K562 (cell line): ENCODE measurements around the gene CYB5R3. TPM values are rescaled to one million over a fixed set of nuclear protein-coding genes. Genes with fewer than 3 reads are reported as not detected.

Experiments used
- ATAC-seq: fragments of 200-7000 bp; cut with Tn5 transposase; 3 replicates; pipeline ENCODE4 v1.9.1; 2020; ENCODE audit warnings: moderate library complexity
- BruUV-seq: library from RNA; stranded (reverse); fragments of 400-500 nt; replicated peaks from 2 replicates; lab custom pipeline; 2021; lab: Mats Ljungman, UMichigan
- CTCF ChIA-PET: fragments of 300-600 bp; formaldehyde crosslinking; extraction: SDS; loops from one replicate; lab custom pipeline; 2021; ENCODE audit warnings: low intra/inter-chr PET ratio; lab: Yijun Ruan, JAX
- POLR2A ChIA-PET: fragments of 300-600, 350-650 bp; sonication (Branson Sonifier 250); formaldehyde crosslinking; extraction: SDS; loops from one replicate; lab custom pipeline; 2021; ENCODE audit warnings: antibody characterized with exemption, inconsistent platforms; lab: Yijun Ruan, JAX
- DNase-seq, 4 experiments: peaks; one replicate each; pipeline versions ENCODE4 v3.0.0 to v3.0.0-alpha.2; 2011 to 2018; ENCODE audit warnings: low spot score in 3 of 4, mixed read lengths in 3 of 4; ENCODE audit errors: extremely low read depth in 1 of 4
- FAIRE-seq: peaks from 2 replicates; lab custom pipeline; 2011; peaks lifted over from hg19 to GRCh38; lab: Jason Lieb, UNC
- H2AFZ ChIP-seq: 2 replicates; pipeline ENCODE4 v1.6.0; 2011; ENCODE audit warnings: low read depth, low read length, control low read depth, inconsistent platforms
- H3K27ac ChIP-seq: fragments of 200-600 bp; 3 replicates; pipeline ENCODE4 v1.8.0; 2011; ENCODE audit warnings: low read depth, mild to moderate bottlenecking, control low read depth, inconsistent platforms, low read length, moderate library complexity, mixed read lengths; ENCODE audit errors: extremely low read depth
- H3K27me3 ChIP-seq, 2 experiments: fragments of 300-600 bp in 1 of 2; 2 replicates in 1 of 2; 3 replicates in 1 of 2; pipeline versions ENCODE4 v1.6.0 to v1.8.0; 2011; ENCODE audit warnings: inconsistent platforms in 2 of 2, low read length in 2 of 2, mild to moderate bottlenecking in 1 of 2, mixed read lengths in 1 of 2, moderate library complexity in 1 of 2; ENCODE audit not compliant: control insufficient read depth in 2 of 2, insufficient read depth in 2 of 2
- H3K36me3 ChIP-seq: fragments of 300-600 bp; 3 replicates; pipeline ENCODE4 v1.8.0; 2011; ENCODE audit warnings: mild to moderate bottlenecking, low read length, inconsistent platforms; ENCODE audit not compliant: control insufficient read depth, insufficient read depth
- H3K4me1 ChIP-seq, 2 experiments: fragments of 200-600 bp in 1 of 2; replicated peaks in 1 of 2; 2 replicates in 1 of 2; 3 replicates in 1 of 2; pipeline versions ENCODE4 v1.5.1 to v1.8.0; 2011; ENCODE audit warnings: inconsistent platforms in 2 of 2, low read length in 2 of 2, mild to moderate bottlenecking in 1 of 2, mixed read lengths in 1 of 2, moderate library complexity in 1 of 2; ENCODE audit not compliant: control insufficient read depth in 2 of 2, insufficient read depth in 2 of 2
- H3K4me2 ChIP-seq: 2 replicates; pipeline ENCODE4 v1.6.1; 2011; ENCODE audit warnings: low read length, control low read depth, inconsistent platforms, mixed read lengths; ENCODE audit not compliant: insufficient read depth
- H3K4me3 ChIP-seq: fragments of 200-600 bp; sonication (generic), shearing (Covaris generic); 2 replicates; pipeline ENCODE4 v1.5.1; 2016; ENCODE audit warnings: control low read depth, inconsistent platforms
- H3K79me2 ChIP-seq: fragments of 200-600 bp; 3 replicates; pipeline ENCODE4 v1.8.0; 2011; ENCODE audit warnings: low read length, inconsistent platforms; ENCODE audit not compliant: control insufficient read depth, insufficient read depth
- H3K9ac ChIP-seq, 2 experiments: 2 replicates each; pipeline versions ENCODE4 v1.6.0 to v1.6.1; 2011; ENCODE audit warnings: low read depth in 2 of 2, low read length in 2 of 2, control low read depth in 1 of 2, inconsistent platforms in 1 of 2, mild to moderate bottlenecking in 1 of 2, mixed read lengths in 1 of 2; ENCODE audit not compliant: insufficient read depth in 1 of 2
- H3K9me1 ChIP-seq: one replicate; pipeline ENCODE4 v1.6.0; 2011; ENCODE audit warnings: inconsistent platforms, mild to moderate bottlenecking, low read length, moderate library complexity; ENCODE audit not compliant: control insufficient read depth, insufficient read depth
- H3K9me3 ChIP-seq: replicated peaks from 2 replicates; pipeline ENCODE4 v1.5.1; 2011; ENCODE audit warnings: low read depth, low read length, inconsistent platforms; ENCODE audit not compliant: control insufficient read depth, insufficient read depth
- H4K20me1 ChIP-seq: replicated peaks from 2 replicates; pipeline ENCODE4 v1.6.1; 2011; ENCODE audit warnings: low read length, inconsistent platforms, mixed read lengths; ENCODE audit not compliant: control insufficient read depth, insufficient read depth
- PHF8 ChIP-seq: fragments of 200-600 bp; sonication (generic); IDR thresholded peaks from 2 replicates; pipeline ENCODE4 v1.6.1; 2012; ENCODE audit warnings: mixed run types, mild to moderate bottlenecking, inconsistent platforms, low read length, moderate library complexity, borderline replicate concordance
- TCF7L2 ChIP-seq: fragments of 150-350 bp; IDR thresholded peaks from 2 replicates; pipeline ENCODE4 v1.6.1; 2016; ENCODE audit warnings: low read depth, mild to moderate bottlenecking, low read length, moderate library complexity
- ZFP30 ChIP-seq: fragments of 250-450 bp; sonication (Bioruptor Pico); IDR thresholded peaks from 2 replicates; pipeline ENCODE4 v1.8.0; 2022; ENCODE audit warnings: moderate library complexity, mild to moderate bottlenecking, inconsistent platforms, borderline replicate concordance
- ZNF764 ChIP-seq: fragments of 250-450 bp; sonication (Bioruptor Pico); IDR thresholded peaks from 2 replicates; pipeline ENCODE4 v1.4.0; 2020; ENCODE audit warnings: low read depth, mild to moderate bottlenecking, moderate library complexity
- ZNF785 ChIP-seq: fragments of 250-450 bp; sonication (Bioruptor Pico); IDR thresholded peaks from 2 replicates; pipeline ENCODE4 v1.4.0; 2020; ENCODE audit warnings: mild to moderate bottlenecking
- WGBS: fragments of 100-300 bp; shearing (Covaris generic); methylation state at CpG from one replicate; pipeline ENCODE4 v1.1.6; 2016; ENCODE audit warnings: low coverage, mixed read lengths; ENCODE audit not compliant: insufficient coverage; ENCODE audit errors: missing lambda C conversion rate; 5-methylcytosine and 5-hydroxymethylcytosine counted together
- in situ Hi-C: fragments of 300-500 bp; cut with MboI; formaldehyde crosslinking; loops from 4 replicates; pipeline ENCODE4 v1.15.0; 2018; ENCODE audit warnings: inconsistent platforms, mixed read lengths
- intact Hi-C: fragments of 100-400 bp; cut with micrococcal nuclease; formaldehyde crosslinking; loops from 2 replicates; pipeline ENCODE4 v1.14.2; 2022
- polyA plus RNA-seq, 8 experiments: library from polyadenylated mRNA; depleted of rRNA in 4 of 8; stranded (reverse) in 5 of 8; unstranded in 3 of 8; fragments of >200 nt; fragmentation: Nextera tagmentation in 2 of 8; fragmentation: Illumina TruSeq in 1 of 8; extraction: Ambion mirVana in 2 of 8; extraction: Trizol in 1 of 8; gene quantifications; 2 replicates each; pipeline versions ENCODE4 v1.2.1 to v1.2.3, GENCODE V29; 2011 to 2014; ENCODE audit warnings: inconsistent platforms in 1 of 8, missing spikeins in 1 of 8
- total RNA-seq, 7 experiments: library from RNA; depleted of rRNA in 6 of 7; stranded (reverse); fragments of >200 nt in 6 of 7; fragmentation: Illumina TruSeq in 2 of 7; extraction: Trizol in 2 of 7; gene quantifications; 2 replicates each; pipeline versions ENCODE4 v1.2.1 to v1.2.3, GENCODE V29; 2011 to 2021; ENCODE audit warnings: low replicate concordance in 1 of 7
- TF ChIP-seq, protein P1 (sequence below): sonication (generic); formaldehyde crosslinking; IDR thresholded peaks from 2 replicates; pipeline ENCODE4 v1.8.0; 2022; ENCODE audit warnings: mild to moderate bottlenecking, missing genetic modification reagents

Gene CYB5R3
- total and polyA plus RNA-seq, 9 of the 15 experiments (the other 6 are each of a cell fraction or from before 2014, with no cell fraction given): 1.4 to 66.8 (median 23.4) TPM

DNA sequence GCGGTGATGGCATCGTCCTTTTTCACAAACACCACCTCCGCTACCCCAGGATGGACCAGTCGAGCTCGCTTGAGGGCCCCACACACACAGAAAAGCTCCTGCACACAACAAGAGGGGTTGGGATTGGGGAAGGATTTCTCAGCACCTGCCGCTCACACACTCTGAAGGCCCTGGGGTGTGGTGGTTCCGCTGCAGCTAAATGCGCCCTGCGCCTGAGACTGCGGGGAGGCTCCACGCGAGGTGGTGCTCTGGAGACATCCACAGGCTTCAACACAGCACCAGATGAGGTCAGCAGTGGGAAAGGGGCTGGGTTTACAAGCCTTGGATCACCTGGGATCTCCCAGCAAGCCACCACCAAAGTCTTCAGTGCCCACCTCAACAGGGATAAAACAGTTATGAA, 57.2 kb downstream of the CYB5R3 start:
- Histone ChIP-seq H3K27ac (no peak overlapping the region), H3K9me3 (no peaks in the 10 kb centered on the region), H3K4me2 (no peak overlapping the region), H3K4me3 (no peak overlapping the region), H3K79me2 (no peaks in the 10 kb centered on the region), H3K9me1 (no peaks in the 10 kb centered on the region), H3K27me3 (no peaks in the 10 kb centered on the region), H3K36me3 (peaks cover 82% of the 10 kb centered on the region; the same call in 2 of the 3 replicates), H4K20me1 (no peaks in the 10 kb centered on the region; the same call in 1 of the 2 replicates), H3K4me1 (no peaks in the 10 kb centered on the region), H3K9ac (no peak overlapping the region; a peak in 1 of 4 replicates), H2AFZ (no peak overlapping the region)
- ATAC-seq (no peak), FAIRE-seq (no peak), DNase-seq (no peak)
- CTCF ChIA-PET: no interaction called here
- WGBS: 93% methylated on average over 7 of the region's 12 CpGs
- POLR2A ChIA-PET: interaction anchor here (0.6 to 1.0 kb wide), 5 partner anchors 12 to 442 kb away, joined by 3 to 6 read pairs (median 3); partner anchors contain the start of gene POLDIP3
- TF ChIP-seq PHF8: no peak
- no peak for TF ChIP-seq ZNF764 (CRISPR knock-in tag)
- TF ChIP-seq, protein P1, sequence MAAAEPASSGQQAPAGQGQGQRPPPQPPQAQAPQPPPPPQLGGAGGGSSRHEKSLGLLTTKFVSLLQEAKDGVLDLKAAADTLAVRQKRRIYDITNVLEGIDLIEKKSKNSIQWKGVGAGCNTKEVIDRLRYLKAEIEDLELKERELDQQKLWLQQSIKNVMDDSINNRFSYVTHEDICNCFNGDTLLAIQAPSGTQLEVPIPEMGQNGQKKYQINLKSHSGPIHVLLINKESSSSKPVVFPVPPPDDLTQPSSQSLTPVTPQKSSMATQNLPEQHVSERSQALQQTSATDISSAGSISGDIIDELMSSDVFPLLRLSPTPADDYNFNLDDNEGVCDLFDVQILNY: no peak
- no peak for TF ChIP-seq ZNF785
- BruUV-seq: no TSS peak
- intact Hi-C loops: no loop called here
- in situ Hi-C loops: no loop called here

DNA sequence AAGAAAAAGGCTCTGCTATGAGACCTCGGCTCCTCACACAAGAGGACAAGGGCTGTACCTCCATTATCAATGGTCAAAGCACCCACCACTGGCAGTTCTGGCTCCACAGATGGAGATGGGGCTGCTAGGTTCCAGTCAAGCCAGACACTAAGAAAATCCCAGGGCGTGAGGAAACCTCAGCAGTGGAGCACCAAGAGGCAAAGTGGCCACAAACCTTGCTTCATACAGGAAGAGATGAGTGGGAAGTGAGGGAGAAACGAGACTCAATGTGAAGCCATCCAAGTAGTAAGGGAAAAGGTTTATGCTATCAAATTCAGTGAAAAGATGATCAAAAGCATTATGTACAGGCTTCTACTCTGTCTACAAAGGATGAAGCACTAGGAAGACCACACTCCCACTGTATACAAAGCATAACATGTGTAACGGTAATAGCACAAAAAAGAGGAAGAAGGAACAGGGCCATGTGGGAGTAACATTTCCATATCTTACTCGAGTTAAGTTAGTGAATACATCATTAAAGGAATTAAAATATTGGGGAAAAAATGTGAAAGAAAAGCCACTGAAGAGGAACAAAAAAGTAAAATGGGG, 61.5 kb downstream of the CYB5R3 start:
- no peak overlapping the region for H3K4me3 ChIP-seq
- H3K4me1 ChIP-seq: no peaks in the 10 kb centered on the region
- ChIA-PET POLR2A (no interaction called here), CTCF (no interaction called here)
- H3K4me2 ChIP-seq: no peak overlapping the region
- BruUV-seq: no TSS peak
- H3K27ac ChIP-seq: no peak overlapping the region
- intact Hi-C loops: no loop called here
- peaks cover 85% of the 10 kb centered on the region; the same call in 2 of the 3 replicates for H3K36me3 ChIP-seq
- no peak overlapping the region for H3K9ac ChIP-seq
- in situ Hi-C loops: no loop called here
- no peaks in the 10 kb centered on the region for H3K9me1 ChIP-seq
- no peak overlapping the region for H2AFZ ChIP-seq
- FAIRE-seq (no peak), ATAC-seq (no peak), DNase-seq (no peak)
- H3K27me3 ChIP-seq: no peaks in the 10 kb centered on the region
- TF ChIP-seq ZFP30 (CRISPR knock-in tag) (no peak), TCF7L2 (no peak)
- no peaks in the 10 kb centered on the region for H3K79me2 ChIP-seq
- no peaks in the 10 kb centered on the region for H3K9me3 ChIP-seq
- no peaks in the 10 kb centered on the region; the same call in 1 of the 2 replicates for H4K20me1 ChIP-seq
- 71% methylated on average over 5 of the region's 5 CpGs for WGBS
